ENCODE results near the gene C2CD3.

DNA sequence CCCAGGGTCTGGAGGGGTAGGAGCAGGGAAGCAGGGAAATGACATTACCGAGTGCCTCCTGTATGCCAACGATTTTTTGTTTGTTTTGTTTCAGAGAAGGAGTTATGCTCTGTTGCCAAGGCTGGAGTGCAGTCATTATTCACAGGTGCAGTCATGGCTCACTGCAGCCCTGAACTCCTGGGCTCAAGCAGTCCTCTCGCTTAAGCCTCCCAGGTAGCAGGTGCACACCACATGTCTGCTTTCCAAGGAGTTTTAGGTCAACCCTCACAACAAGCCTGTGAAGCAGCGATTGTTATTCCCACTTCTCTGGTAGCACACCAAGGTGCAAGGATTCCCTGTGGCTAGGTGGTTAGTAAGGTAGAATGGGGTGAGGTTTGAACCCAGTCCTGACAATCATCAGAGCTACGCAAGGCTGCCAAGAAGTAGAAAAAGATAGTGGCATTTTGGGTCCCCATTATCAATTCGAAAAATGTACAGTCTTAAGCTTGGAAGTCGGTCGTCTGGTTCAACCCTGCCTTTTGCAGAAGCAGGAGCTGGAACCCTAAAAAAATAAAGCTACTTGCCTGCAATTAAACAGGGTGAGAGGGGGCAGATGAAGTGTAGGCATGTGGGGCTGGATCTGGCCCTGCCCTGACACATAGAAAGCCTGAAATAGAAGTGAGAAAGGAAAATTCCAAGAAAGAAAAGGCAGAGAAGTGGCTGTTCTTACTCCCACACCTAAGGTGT, 171.1 kb downstream of the C2CD3 start:
- TF ChIP-seq, protein P1, sequence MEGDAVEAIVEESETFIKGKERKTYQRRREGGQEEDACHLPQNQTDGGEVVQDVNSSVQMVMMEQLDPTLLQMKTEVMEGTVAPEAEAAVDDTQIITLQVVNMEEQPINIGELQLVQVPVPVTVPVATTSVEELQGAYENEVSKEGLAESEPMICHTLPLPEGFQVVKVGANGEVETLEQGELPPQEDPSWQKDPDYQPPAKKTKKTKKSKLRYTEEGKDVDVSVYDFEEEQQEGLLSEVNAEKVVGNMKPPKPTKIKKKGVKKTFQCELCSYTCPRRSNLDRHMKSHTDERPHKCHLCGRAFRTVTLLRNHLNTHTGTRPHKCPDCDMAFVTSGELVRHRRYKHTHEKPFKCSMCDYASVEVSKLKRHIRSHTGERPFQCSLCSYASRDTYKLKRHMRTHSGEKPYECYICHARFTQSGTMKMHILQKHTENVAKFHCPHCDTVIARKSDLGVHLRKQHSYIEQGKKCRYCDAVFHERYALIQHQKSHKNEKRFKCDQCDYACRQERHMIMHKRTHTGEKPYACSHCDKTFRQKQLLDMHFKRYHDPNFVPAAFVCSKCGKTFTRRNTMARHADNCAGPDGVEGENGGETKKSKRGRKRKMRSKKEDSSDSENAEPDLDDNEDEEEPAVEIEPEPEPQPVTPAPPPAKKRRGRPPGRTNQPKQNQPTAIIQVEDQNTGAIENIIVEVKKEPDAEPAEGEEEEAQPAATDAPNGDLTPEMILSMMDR (IDR thresholded peaks at IDR 0.05), result no peak
- no peak for TF ChIP-seq POLR2A (IDR thresholded peaks at IDR 0.05)
